H9 (cell line): ENCODE data around the gene PLA2G4D. TPM values are rescaled to one million over a fixed set of nuclear protein-coding genes. Genes with fewer than 3 reads are reported as not detected.

Experiments
- DNase-seq: peaks from one replicate; pipeline ENCODE4 v3.0.0-alpha.2; 2017
- H2AFZ ChIP-seq: one replicate; pipeline ENCODE4 v1.6.1; 2013; ENCODE audit warnings: mild to moderate bottlenecking, low read length, control low read depth, moderate library complexity
- H2AK5ac ChIP-seq: 2 replicates; pipeline ENCODE4 v1.6.1; 2013; ENCODE audit warnings: low read length, control low read depth, mixed read lengths; ENCODE audit not compliant: insufficient read length
- H2BK120ac ChIP-seq: one replicate; pipeline ENCODE4 v1.6.1; 2013; ENCODE audit warnings: low read depth, mild to moderate bottlenecking, low read length, control low read depth, inconsistent platforms; ENCODE audit not compliant: poor library complexity, severe bottlenecking
- H2BK12ac ChIP-seq: 2 replicates; pipeline ENCODE4 v1.6.1; 2013; ENCODE audit warnings: low read length, control low read depth, mixed read lengths, low read depth; ENCODE audit not compliant: insufficient read length
- H2BK15ac ChIP-seq: 2 replicates; pipeline ENCODE4 v1.6.1; 2013; ENCODE audit warnings: low read depth, low read length, control low read depth
- H2BK20ac ChIP-seq: one replicate; pipeline ENCODE4 v1.6.1; 2013; ENCODE audit warnings: low read depth, mild to moderate bottlenecking, low read length, control low read depth, inconsistent platforms; ENCODE audit not compliant: poor library complexity, severe bottlenecking
- H2BK5ac ChIP-seq: 2 replicates; pipeline ENCODE4 v1.6.1; 2013; ENCODE audit warnings: low read length, control low read depth, mixed read lengths; ENCODE audit not compliant: insufficient read length
- H3K14ac ChIP-seq: 2 replicates; pipeline ENCODE4 v1.6.1; 2013; ENCODE audit warnings: low read length, control low read depth; ENCODE audit not compliant: insufficient read depth
- H3K18ac ChIP-seq: 2 replicates; pipeline ENCODE4 v1.6.1; 2013; ENCODE audit warnings: low read depth, mild to moderate bottlenecking, mixed read lengths, low read length, control low read depth; ENCODE audit not compliant: insufficient read length
- H3K23ac ChIP-seq: 2 replicates; pipeline ENCODE4 v1.6.1; 2013; ENCODE audit warnings: low read length, control low read depth, mixed read lengths, low read depth; ENCODE audit not compliant: insufficient read length
- H3K23me2 ChIP-seq: 2 replicates; pipeline ENCODE4 v1.6.1; 2013; ENCODE audit warnings: low read depth, mild to moderate bottlenecking, mixed read lengths, low read length, control low read depth; ENCODE audit not compliant: insufficient read length, poor library complexity, severe bottlenecking
- H3K27ac ChIP-seq: 2 replicates; pipeline ENCODE4 v1.5.1; 2013; ENCODE audit warnings: low read length, control low read depth, mixed read lengths, low read depth; ENCODE audit not compliant: insufficient read length
- H3K27me3 ChIP-seq: 2 replicates; pipeline ENCODE4 v1.6.1; 2013; ENCODE audit warnings: low read length, control low read depth, inconsistent platforms; ENCODE audit not compliant: insufficient read depth
- H3K4ac ChIP-seq: 2 replicates; pipeline ENCODE4 v1.6.1; 2013; ENCODE audit warnings: low read depth, mild to moderate bottlenecking, control low read depth, inconsistent platforms, low read length, moderate library complexity
- H3K4me1 ChIP-seq: 2 replicates; pipeline ENCODE4 v1.6.1; 2013; ENCODE audit warnings: low read length, control low read depth, inconsistent platforms; ENCODE audit not compliant: insufficient read depth
- H3K4me2 ChIP-seq: 2 replicates; pipeline ENCODE4 v1.6.1; 2013; ENCODE audit warnings: low read length, control low read depth, mixed read lengths; ENCODE audit not compliant: insufficient read length, insufficient read depth
- H3K56ac ChIP-seq: 2 replicates; pipeline ENCODE4 v1.6.1; 2013; ENCODE audit warnings: low read depth, mild to moderate bottlenecking, mixed read lengths, low read length, control low read depth; ENCODE audit not compliant: insufficient read length
- H3K79me1 ChIP-seq: 2 replicates; pipeline ENCODE4 v1.6.1; 2013; ENCODE audit warnings: low read depth, mild to moderate bottlenecking, moderate library complexity, low read length, control low read depth, inconsistent platforms; ENCODE audit not compliant: insufficient read depth, poor library complexity, severe bottlenecking
- H3K79me2 ChIP-seq: 2 replicates; pipeline ENCODE4 v1.6.1; 2013; ENCODE audit warnings: low read length, control low read depth, inconsistent platforms; ENCODE audit not compliant: insufficient read depth
- H3K9ac ChIP-seq: 2 replicates; pipeline ENCODE4 v1.6.1; 2013; ENCODE audit warnings: low read length, control low read depth, mixed read lengths; ENCODE audit not compliant: insufficient read length; ENCODE audit errors: extremely low read depth
- H3K9me3 ChIP-seq: one replicate; pipeline ENCODE4 v1.6.1; 2013; ENCODE audit warnings: low read depth, low read length, inconsistent platforms; ENCODE audit not compliant: control insufficient read depth
- H3T11ph ChIP-seq: one replicate; pipeline ENCODE4 v1.6.1; 2013; ENCODE audit warnings: mild to moderate bottlenecking, low read length, control low read depth, inconsistent platforms
- H4K20me1 ChIP-seq: one replicate; pipeline ENCODE4 v1.6.1; 2013; ENCODE audit not compliant: control insufficient read depth, insufficient read length, insufficient read depth
- H4K5ac ChIP-seq: 2 replicates; pipeline ENCODE4 v1.6.1; 2013; ENCODE audit warnings: low read depth, mild to moderate bottlenecking, mixed read lengths, low read length, control low read depth; ENCODE audit not compliant: insufficient read length
- H4K8ac ChIP-seq: replicated peaks from 2 replicates; pipeline ENCODE4 v1.6.1; 2013; ENCODE audit warnings: low read length, control low read depth, mixed read lengths, low read depth; ENCODE audit not compliant: insufficient read length
- H4K91ac ChIP-seq: 2 replicates; pipeline ENCODE4 v1.6.1; 2013; ENCODE audit warnings: low read depth, mild to moderate bottlenecking, moderate library complexity, mixed read lengths, low read length, control low read depth; ENCODE audit not compliant: insufficient read length
- H3K27ac Mint-ChIP-seq, 3 experiments: 2 replicates in 2 of 3; 3 replicates in 1 of 3; pipeline ENCODE4 v1.8.0; 2020 to 2021; ENCODE audit warnings: mixed read lengths in 3 of 3, mild to moderate bottlenecking in 1 of 3, moderate library complexity in 1 of 3
- H3K27me3 Mint-ChIP-seq: 2 replicates; pipeline ENCODE4 v1.8.0; 2021; ENCODE audit warnings: low read depth, mild to moderate bottlenecking, moderate library complexity, mixed read lengths
- H3K36me3 Mint-ChIP-seq, 3 experiments: 2 replicates in 2 of 3; 3 replicates in 1 of 3; pipeline ENCODE4 v1.8.0; 2020 to 2021; ENCODE audit warnings: low read depth in 3 of 3, mixed read lengths in 3 of 3; ENCODE audit not compliant: insufficient read depth in 1 of 3
- H3K4me1 Mint-ChIP-seq, 2 experiments: 2 replicates each; pipeline ENCODE4 v1.8.0; 2020; ENCODE audit warnings: mixed read lengths in 2 of 2
- H3K4me3 Mint-ChIP-seq, 2 experiments: 2 replicates in 1 of 2; 3 replicates in 1 of 2; pipeline ENCODE4 v1.8.0; 2020 to 2021; ENCODE audit warnings: mild to moderate bottlenecking in 2 of 2, mixed read lengths in 2 of 2, moderate library complexity in 1 of 2
- H3K9me3 Mint-ChIP-seq, 2 experiments: 2 replicates in 1 of 2; 3 replicates in 1 of 2; pipeline ENCODE4 v1.8.0; 2020; ENCODE audit warnings: mild to moderate bottlenecking in 2 of 2, mixed read lengths in 2 of 2, moderate library complexity in 1 of 2
- WGBS: extraction: QIAGEN DNeasy Blood & Tissue Kit; methylation state at CpG from one replicate; pipeline ENCODE4 v1.1.7; 2013; ENCODE audit warnings: missing lambda C conversion rate, low lambda C conversion rate, mixed read lengths; ENCODE audit not compliant: insufficient read length; ENCODE audit errors: extremely low coverage; 5-methylcytosine and 5-hydroxymethylcytosine counted together
- total RNA-seq: library from RNA; stranded (reverse); gene quantifications from 2 replicates; pipeline ENCODE4 v1.2.1, GENCODE V29; 2021
- TF ChIP-seq, protein P1 (sequence below): fragments of 200-600 bp; sonication (generic); conservative IDR thresholded peaks from 3 replicates; pipeline ENCODE4 v1.8.0; 2021; ENCODE audit warnings: antibody characterized with exemption, mild to moderate bottlenecking

PLA2G4D gene
- total RNA-seq, 1 experiment from 2014 or later: 0.33 TPM

- no peak overlapping the region for H2BK15ac ChIP-seq
- Mint-ChIP-seq H3K4me1 (no peaks in the 10 kb centered on the region; a peak in 1 of 4 replicates), H3K36me3 (peaks cover 0 to 2% (median 0%) of the 10 kb centered on the region in 3 experiments; a peak in 1 of 7 replicates), H3K4me3 (no peak overlapping the region; a peak in 1 of 5 replicates), H3K9me3 (peaks cover 9 to 11% of the 10 kb centered on the region in 2 experiments), H3K27me3 (peaks cover 5% of the 10 kb centered on the region; the same call in 1 of the 2 replicates), H3K27ac (no peak overlapping the region)
- H3K9ac ChIP-seq: no peak overlapping the region
- no peak overlapping the region for H2BK5ac ChIP-seq
- H4K20me1 ChIP-seq: no peaks in the 10 kb centered on the region
- H3K14ac ChIP-seq: no peak overlapping the region
- H3K79me2 ChIP-seq: no peaks in the 10 kb centered on the region
- TF ChIP-seq, protein P1, sequence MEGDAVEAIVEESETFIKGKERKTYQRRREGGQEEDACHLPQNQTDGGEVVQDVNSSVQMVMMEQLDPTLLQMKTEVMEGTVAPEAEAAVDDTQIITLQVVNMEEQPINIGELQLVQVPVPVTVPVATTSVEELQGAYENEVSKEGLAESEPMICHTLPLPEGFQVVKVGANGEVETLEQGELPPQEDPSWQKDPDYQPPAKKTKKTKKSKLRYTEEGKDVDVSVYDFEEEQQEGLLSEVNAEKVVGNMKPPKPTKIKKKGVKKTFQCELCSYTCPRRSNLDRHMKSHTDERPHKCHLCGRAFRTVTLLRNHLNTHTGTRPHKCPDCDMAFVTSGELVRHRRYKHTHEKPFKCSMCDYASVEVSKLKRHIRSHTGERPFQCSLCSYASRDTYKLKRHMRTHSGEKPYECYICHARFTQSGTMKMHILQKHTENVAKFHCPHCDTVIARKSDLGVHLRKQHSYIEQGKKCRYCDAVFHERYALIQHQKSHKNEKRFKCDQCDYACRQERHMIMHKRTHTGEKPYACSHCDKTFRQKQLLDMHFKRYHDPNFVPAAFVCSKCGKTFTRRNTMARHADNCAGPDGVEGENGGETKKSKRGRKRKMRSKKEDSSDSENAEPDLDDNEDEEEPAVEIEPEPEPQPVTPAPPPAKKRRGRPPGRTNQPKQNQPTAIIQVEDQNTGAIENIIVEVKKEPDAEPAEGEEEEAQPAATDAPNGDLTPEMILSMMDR: no peak
- no peak overlapping the region for H2AK5ac ChIP-seq
- no peaks in the 10 kb centered on the region for H3K9me3 ChIP-seq
- no peak overlapping the region for H3K56ac ChIP-seq
- no peak overlapping the region for H4K91ac ChIP-seq
- H3T11ph ChIP-seq: no peak overlapping the region
- H3K23ac ChIP-seq: no peak overlapping the region
- no peak overlapping the region for H4K5ac ChIP-seq
- H3K4me1 ChIP-seq: no peaks in the 10 kb centered on the region
- H3K18ac ChIP-seq: no peak overlapping the region
- no CpG with 5 or more reads among the region's 6 CpGs for WGBS
- H2BK12ac ChIP-seq: no peak overlapping the region
- H3K4me2 ChIP-seq: no peak overlapping the region
- DNase-seq: no peak
- no peak overlapping the region for H3K4ac ChIP-seq
- no peaks in the 10 kb centered on the region for H3K79me1 ChIP-seq
- H3K27ac ChIP-seq: no peak overlapping the region
- no peak overlapping the region for H2BK120ac ChIP-seq
- no peak overlapping the region for H4K8ac ChIP-seq
- H2BK20ac ChIP-seq: no peak overlapping the region
- H3K27me3 ChIP-seq: no peaks in the 10 kb centered on the region
- no peaks in the 10 kb centered on the region for H3K23me2 ChIP-seq
- no peak overlapping the region for H2AFZ ChIP-seq
Measured at GRCh38 chr15:42139596-42139995, 45.2 kb upstream of the PLA2G4D start.
